Right hindlimb (tissue), 1 donor: ENCODE results near the gene ALDH1B1.
"Not testable (repeated sequence)": the region's sequence is repeated elsewhere in the genome, so short reads cannot be mapped to it uniquely, and the experiment has no call there.

Source experiments
- DNase-seq: peaks from one replicate; pipeline ENCODE4 v3.0.0-alpha.2; 2018

The ALDH1B1 gene

DNA sequence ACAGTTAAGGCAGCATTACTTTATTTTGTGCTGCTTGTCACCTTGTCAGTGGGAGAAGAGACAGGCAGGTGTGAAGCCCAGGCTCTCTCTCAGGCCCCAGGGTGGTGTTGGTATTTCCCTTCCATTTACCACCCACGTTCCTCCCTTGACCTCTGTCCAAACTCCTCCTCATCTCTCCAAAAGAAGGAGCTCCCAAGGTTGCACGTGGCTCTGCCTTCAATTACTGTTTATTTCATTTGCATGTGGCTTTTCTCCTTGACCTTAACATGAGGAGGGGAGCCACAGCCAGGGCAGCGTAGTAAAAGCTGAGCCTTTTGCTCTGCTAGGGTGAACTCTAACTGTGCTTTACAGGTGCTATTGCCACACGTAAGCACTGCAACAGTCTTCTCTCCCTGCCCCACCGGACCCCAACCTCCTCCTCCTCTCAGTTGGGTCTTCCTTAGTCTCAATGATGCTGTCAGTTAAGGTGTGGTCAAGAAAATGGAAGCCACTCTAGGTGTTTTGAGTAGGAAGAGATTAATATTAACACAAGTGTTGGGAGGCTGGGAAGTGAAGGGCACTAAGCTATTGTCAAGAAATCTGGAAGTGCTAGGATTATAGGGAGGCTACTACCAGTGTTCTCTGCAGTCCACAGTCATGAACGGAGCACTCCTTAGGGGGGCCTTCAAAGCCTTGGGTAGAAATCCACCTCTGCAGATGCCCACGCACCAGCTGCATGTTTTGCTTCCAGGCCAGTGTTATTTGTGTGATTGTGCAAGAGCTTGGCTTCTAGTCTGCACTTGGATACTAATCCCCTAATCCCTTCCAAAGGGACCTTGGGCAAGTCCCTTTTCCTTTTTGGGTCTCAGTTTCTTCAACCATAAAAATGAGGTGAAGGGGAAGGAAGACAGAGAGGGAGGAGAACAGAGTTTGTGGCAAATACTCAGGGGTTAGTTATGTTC, 3.9 kb upstream of the ALDH1B1 start:
- no peak for DNase-seq

DNA sequence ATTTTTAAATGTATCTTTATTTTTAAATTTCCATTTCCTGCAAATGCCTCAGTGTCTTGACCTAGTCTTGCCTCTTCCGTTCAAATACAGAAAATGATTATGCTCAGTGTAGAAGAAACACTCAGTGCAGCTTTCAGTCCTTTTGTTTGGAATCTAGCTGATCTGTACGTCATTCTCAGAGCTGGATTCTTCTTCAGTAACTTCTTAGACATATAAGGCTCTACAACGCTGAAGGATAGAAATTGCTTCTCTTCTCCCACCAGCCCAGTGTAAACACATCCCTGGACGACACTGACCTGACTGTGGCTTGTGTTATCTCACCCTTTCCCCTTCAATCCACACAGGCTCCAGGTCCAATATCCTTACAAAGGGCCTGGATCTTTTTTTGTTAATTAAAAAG, 3.2 kb upstream of the ALDH1B1 start:
- no peak for DNase-seq

DNA sequence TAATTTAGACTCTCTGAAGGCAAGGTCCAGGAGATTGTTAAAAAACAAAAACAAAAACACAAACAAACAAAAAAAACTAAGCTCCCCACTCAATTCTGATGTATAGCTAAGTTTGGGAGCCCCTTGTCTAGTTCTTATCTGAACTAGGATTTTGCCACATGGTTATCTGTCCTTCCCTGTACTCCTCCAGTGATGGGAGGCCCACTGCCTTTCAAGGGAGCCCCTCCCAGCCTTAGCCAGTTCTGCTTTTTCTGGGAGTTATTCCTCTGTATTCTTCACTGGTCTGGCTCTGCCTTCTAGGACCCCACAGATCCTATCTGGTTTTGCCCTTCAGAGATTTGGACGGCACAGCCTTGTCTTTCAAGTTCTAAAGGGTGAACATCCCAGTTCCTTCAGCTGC, 2.1 kb upstream of the ALDH1B1 start:
- DNase-seq: no peak

DNA sequence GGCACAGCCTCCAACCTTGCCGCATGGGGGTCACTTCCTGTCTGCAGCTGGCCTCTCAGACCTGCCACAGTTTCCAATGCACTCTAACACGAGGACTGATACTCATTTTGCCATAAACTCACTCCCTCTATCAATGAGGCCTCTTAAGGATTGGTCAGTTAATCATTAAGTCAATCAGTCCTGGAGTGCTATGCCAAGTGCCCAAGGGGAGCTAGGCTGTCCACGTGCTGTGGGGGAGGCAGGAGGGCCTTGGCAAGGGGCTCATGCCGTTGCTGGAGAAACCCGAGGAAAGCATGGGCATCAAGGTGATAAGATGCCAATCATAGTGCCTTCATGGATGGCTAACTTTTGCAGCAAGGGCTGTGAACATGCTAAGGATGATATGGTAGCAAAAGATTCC, 1.7 kb upstream of the ALDH1B1 start:
- DNase-seq: no peak

DNA sequence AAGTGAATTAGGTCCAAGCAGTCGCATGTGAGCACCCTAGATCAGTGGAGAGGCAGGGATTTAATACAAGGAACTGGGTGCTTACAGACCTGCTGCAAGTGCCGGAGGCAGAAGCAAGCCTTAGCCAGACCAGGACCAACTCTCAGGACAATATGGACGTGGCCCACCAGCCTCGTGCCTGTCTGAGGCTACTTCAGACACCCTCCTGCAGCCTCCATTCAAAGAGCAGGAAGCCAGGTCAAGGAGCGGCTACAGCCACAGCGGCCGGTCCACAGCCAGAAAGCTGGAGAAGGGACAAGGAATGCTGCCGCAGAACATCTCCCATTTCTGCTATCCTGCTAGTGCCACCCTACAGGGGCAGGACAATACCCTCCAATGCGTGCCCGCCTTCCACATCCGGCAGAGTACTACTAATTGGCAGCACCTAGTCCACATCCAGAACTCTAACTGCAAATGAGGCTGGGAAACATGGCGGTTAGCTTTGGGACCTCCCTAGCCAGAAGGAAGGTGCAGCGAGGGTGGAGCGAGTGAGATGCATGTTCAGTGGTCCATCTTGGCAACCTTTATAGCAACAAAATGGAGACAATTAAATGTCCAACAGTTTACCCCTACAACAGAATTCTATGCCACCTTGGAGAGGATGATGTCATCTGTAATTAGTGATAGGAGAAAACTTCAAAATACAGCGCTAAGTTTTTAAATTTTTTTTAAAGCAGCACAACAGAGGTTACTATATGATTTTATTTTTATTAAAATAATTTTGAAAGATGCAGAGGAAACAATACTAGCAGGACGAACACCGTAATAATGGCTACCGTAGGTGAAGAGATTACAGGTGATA, 1.0 kb upstream of the ALDH1B1 start:
- no peak for DNase-seq

DNA sequence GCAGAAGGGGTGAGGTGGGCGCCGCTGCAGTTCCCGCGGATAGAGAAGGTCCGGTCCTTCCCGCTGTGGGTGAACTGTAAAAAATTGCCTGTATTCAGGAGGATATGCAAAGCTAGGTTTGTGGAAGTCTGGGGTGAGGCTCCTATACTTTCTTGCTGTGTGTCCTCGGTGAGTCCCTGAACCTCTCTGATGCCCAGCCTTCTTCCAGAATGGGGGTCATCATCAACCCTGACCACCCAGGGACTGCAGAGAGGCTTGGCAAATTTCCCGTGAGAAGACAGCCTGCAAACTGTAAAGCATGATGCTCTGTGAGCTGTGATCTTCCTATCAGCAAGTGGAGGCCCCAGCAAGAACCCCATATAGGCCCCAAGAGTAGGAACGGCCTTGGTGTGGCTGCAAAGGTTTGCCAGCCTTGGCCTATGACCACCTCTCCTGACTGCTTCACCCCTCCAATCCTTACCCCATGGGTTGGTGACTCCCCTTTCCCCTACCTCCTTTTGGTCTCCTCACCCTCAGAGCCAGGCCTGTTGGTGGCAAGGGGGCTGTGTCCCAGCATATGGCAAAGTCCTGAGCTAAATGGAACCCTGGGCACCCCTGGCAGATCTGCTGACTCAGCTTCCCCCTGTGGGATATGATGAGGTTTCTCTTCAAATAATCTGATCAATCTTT, 760 bp downstream of the ALDH1B1 start:
- DNase-seq: no peak

DNA sequence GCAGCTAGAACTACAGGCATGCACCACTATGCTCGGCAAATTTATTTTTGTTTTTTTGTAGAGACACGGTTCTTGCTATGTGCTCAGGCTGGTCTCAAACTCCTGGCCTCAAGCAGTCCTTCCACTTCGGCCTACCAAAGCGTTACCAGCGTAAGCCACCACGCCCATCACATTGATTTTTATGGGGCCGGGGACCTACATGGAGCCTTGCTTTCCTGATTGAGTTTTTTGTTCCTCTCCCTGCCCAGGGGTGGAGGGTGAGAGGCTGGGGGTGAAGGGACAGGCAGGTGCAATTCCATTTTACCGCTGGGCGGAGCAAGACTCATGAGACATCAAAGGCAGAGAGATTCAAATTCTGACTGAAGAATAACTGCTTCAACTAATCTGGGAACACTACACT, 1.9 kb downstream of the ALDH1B1 start:
- DNase-seq: no peak

DNA sequence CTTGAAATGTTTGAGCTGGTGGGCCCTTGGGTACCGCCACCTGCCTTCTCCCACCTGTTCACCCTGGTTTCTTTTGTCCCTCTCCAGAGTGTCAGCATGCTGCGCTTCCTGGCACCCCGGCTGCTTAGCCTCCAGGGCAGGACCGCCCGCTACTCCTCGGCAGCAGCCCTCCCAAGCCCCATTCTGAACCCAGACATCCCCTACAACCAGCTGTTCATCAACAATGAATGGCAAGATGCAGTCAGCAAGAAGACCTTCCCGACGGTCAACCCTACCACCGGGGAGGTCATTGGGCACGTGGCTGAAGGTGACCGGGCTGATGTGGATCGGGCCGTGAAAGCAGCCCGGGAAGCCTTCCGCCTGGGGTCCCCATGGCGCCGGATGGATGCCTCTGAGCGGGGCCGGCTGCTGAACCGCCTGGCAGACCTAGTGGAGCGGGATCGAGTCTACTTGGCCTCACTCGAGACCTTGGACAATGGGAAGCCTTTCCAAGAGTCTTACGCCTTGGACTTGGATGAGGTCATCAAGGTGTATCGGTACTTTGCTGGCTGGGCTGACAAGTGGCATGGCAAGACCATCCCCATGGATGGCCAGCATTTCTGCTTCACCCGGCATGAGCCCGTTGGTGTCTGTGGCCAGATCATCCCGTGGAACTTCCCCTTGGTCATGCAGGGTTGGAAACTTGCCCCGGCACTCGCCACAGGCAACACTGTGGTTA, 3.3 kb downstream of the ALDH1B1 start:
- DNase-seq: no peak

DNA sequence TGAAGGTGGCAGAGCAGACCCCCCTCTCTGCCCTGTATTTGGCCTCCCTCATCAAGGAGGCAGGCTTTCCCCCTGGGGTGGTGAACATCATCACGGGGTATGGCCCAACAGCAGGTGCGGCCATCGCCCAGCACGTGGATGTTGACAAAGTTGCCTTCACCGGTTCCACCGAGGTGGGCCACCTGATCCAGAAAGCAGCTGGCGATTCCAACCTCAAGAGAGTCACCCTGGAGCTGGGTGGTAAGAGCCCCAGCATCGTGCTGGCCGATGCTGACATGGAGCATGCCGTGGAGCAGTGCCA, 3.8 kb downstream of the ALDH1B1 start:
- no peak for DNase-seq

DNA sequence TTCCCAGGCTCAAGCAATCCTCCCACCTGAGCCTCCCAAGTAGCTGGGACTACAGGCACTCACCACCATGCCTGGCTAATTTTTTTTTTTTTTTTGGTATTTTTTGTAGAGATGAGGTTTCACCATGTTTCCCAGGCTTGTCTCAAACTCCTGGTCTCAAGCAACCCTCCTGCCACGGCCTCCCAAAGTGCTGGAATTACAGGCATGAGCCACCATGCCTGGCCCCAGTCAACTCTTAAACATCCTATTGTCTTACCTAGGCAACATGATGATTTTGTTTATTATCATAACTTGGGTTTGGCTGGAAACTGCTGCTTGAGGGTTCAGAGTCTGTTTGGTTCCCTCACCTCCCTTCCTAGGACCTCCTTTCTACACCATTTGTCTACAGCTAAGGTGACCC, 6.7 kb downstream of the ALDH1B1 start:
- not testable (repeated sequence) for DNase-seq

DNA sequence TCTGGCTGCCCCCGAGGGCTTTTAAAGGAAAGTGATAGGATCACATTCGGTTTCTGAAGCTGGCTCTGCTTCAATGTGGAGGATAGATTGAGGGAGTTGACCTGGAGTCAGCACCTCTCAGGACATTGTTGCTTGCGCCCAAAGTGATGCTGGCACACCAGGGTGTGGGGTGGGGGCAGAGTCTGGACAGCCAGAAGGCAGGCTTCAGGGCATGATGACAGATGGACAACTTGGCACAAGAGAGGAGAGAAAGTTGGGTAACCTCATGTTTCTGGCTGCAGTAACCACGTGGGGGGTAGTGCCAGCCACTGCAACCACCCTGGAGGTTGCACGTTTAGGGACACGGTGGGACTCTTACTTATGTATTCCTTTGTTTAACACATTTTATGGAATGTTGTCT, 9.5 kb downstream of the ALDH1B1 start:
- DNase-seq: no peak

DNA sequence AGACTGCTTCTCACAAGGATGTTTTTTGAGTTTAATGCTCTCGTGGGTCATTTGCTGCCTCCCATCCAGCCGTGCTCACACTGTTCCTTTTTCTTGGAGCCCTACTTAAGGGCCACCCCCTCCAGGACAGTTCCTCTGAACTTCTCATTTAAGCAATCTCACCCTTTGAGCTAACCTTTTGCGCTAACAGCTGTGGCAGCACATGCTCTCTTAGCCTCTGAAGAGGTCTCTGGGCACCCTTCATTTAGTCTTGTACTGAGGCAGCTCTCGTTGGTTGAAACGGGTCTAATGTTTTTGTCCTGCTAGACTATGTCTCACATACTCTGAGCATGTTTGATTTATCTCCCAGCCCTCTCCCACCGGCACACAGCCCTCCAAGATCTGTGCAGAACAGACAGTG, 11.8 kb downstream of the ALDH1B1 start:
- no peak for DNase-seq

DNA sequence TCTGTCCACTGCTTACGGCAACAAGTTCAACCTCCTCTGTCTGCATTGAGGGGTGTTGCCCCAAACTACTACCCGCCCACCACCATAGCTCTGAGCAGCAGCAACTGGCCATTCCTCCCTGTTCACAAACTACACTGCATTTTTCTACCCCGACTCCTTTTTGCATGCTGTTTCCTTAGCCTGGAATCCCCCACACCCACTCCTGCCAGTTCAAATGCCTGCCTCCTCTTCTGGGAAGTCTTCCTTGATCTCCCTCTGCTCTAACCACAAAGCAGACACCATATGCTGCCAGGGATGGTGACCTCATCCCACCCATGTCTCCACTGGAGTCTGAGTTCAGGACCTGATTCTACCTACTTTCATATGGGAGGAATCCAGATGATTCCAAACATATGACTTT, 13.3 kb downstream of the ALDH1B1 start:
- no peak for DNase-seq

DNA sequence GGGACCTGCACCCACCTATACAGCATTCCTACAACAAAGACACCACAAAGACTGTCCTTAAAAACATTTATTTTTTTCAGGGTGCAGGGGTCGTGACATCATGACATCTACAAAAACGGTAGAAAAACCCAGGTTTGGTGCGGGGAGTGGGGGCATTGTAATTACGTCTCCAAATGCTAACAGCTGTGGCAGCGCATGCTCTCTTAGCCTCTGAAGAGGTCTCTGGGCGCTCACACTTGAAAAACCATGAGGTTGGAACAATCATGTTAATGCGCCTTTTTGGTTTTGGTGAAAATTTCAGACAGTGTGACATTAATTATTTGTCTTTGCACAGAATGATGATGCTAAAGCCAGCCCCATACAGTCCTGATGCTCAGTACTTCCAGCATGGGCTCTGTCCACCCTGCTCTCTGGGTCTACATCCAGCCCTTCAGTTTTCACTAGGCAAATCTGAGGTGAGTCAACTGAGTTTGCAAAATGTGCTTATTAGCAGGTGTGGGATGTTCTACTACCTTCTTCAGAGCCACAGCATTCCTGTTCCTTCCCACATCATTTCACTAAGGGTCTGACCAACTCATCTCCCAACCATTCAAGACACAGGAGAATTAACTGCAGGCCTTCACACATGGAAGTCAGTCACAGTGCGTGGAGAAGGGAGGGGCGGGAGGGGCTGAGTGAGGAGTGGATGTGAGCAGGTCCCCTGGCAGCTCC, 14.1 kb downstream of the ALDH1B1 start:
- no peak for DNase-seq

DNA sequence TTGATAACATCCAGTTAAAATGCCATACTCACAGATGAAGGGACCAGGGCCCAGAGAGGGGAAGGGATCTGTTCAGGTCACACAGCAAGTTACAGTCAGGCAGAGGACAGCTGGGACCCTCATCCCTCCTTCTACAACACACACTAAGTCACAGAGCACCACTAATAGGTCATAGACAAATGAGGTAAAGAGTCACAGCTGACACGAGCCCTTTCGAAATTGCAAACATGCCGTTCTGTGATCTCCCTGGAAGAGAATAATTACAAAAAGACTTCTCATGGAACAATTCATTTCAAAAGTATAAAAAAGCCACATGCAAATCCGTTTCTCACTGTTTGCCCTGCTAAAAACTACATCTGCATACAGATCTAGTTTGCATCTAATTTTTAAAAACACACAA, 16.2 kb downstream of the ALDH1B1 start:
- no peak for DNase-seq

DNA sequence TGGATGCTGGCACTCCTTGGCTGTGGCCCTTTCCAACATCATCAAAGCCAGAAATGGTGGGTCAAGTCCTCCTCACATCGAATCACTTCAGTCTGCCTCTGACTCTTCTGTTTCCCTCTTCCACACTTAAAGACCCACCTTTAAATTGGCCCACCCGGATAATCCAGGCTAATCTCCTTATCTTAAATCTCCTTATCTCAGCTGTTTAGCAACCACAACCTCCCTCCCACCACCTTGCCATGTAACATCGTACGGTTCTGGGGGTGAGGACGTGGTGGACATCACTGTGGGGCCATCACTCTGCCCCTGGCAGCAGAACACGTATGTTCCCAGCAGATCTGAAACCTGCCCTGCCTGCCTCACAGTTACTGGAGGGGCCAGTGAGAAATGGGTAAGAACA, 20.2 kb downstream of the ALDH1B1 start:
- DNase-seq: no peak

DNA sequence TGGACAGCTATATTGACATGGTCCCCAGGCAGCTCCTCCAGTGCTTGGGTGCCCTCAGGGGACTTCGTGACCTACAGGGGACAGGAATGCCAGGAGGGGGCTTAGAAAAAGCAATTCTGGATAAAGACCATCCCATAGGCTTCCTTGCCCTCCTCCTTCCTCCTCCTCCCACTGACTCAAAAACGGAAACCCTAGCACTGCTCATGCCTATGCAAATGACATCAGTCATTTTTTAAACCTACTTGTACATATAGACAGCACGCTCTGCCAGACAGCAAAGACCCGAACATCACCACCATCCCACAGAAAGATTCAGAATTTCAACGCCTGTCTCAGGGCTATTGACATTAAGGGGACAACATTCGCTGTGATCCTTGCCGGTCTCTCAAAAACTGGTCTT, 20.8 kb downstream of the ALDH1B1 start:
- DNase-seq: no peak

DNA sequence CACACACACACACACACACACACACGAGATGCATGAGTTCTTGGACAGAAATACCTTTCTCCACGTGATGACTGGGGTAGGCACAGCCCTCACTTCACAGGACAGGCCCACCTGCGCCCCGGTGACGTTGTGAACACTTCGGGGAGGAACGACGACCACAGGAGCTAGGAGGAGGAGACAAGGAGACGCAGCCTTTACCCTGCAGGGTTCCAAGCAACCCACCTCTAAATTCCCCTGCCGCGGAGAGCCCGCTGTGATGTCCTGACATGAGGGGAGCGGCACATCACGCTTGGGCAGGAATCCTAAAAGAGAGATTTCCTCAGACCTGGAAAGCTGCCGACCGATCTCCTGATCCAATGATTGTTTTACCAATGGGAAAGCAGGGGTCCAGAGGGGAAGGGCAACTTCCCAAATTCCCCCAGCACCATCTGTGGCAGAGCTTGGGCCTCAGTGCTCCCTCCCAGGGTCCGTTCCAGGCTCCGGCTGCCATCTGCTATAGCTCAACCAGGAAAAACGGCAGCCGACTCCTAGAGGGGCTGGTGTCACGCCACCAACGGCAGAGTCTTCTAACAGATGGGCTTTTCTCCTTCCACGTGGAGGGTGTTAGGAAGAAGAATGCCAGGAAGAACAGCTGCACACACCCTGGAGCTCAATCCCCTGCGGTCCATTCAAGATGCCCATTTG, 21.7 kb downstream of the ALDH1B1 start:
- no peak for DNase-seq

DNA sequence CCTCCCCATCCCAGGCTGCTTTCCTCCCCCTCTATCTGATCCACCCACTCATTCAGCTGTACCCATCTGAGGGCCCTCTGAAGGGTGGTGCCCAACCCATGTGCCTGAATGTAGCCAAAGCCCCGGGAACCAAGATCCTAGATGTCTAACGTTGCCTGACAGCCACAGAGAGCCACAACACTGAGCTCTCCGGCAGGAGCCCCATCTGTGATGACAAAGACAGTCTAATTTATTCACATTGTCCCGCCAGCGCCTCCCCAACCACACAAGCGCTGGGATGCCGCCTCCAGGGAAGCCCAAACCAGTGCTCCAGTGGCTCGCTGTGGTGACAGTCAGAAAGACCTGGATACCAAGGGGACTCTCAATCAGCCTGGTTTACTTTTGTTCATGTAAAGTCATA, 23.4 kb downstream of the ALDH1B1 start:
- no peak for DNase-seq

DNA sequence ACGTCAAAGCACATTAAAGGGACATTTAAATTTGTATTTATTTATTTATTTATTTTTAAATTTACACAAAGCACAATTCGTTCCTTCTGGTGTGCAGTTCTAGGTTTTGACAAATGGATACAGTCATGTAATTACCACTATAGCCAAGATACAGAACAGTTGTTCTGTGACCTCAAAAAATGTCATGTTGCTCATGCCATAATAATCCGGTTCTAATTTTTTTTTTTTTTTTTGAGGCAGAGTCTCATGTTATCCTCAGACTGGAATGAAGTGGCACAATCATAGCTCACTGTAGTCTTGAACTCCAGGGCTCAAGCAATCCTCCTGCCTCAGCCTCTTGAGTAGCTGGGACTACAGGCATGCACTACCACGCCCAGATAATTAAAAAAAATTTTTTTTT, 24.0 kb downstream of the ALDH1B1 start:
- no peak for DNase-seq

DNA sequence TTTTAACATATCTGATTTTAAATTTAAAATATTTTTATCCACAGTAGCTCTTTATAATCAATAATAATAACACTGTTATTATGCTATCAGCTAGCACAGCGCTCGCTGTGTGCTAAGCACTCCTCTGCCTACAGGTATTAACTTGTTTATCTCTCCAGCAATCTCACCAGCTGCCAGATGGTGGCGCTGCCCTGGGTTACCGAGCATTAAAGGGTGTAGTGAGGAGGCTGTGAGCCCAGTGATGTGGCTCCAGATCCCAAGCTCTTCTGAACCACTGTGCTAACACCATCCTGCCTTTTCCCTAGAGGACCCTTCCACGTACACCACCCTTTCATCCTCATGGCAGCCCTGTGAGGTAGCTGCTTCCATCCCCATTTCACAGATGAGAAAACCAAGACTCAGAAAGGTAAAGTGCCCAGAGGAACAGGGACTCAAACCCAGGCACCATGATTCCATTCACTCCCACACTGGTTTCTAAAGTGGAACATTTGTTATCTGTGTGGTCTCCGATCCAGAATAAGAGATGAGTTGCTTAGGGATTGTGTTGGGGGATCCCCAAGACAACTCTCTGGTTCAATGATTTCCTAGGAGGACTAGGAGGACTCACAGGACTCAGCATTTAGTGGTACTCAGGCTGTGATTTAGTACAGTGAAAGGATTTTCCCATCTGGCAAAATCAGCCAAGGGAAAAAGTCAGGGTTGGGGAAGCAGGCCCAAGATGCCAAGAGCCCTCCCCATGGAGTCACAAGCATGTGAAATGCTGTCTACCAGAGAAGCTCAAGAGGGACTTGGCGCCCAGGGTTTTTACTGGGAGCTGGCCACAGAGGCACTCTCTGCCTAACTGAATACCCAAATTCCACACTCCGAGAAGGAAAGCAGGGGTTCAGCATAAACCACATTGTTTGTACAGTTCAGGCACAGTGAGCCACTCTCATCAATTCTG, 24.8 kb downstream of the ALDH1B1 start:
- no peak for DNase-seq
